GM20431 (cell line): ENCODE data around the gene GRM6.

Source experiments
- in situ Hi-C: fragments of 300-500 bp; cut with MseI, MboI; formaldehyde crosslinking; loops from one replicate; pipeline ENCODE4 v1.15.0; 2020; ENCODE audit warnings: low sequenced_read_pairs; ENCODE audit not compliant: unreplicated experiment

GRM6 gene

GRCh38 chr5:178994580-178995340, at the start of gene GRM6:
Gene GRM6, minus strand, starts transcription at chr5:178995320. Its CDS starts 376 bp downstream, at chr5:178994944.
- in situ Hi-C loops = no loop called here

DNA sequence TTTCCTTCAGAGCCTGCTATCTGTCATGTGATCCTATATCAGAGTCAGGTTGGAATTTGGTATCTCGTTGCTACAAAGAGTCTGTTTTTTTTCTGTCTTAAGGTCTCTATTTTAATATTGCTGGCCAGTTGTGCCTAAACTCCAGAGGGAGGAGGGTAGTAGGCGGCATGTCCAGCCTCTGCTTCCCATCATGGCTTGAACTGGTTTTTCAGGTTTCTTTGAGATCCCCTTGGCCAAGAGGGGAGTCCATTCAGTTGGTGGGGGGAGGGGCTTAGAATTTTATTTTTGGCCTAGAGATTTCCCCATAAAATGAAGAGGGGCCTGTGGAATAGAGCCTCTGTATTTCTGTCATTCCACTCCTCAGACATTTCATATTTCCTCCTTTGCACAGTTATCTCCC, 49.6 kb upstream of the GRM6 start:
- in situ Hi-C loops = no loop called here

DNA sequence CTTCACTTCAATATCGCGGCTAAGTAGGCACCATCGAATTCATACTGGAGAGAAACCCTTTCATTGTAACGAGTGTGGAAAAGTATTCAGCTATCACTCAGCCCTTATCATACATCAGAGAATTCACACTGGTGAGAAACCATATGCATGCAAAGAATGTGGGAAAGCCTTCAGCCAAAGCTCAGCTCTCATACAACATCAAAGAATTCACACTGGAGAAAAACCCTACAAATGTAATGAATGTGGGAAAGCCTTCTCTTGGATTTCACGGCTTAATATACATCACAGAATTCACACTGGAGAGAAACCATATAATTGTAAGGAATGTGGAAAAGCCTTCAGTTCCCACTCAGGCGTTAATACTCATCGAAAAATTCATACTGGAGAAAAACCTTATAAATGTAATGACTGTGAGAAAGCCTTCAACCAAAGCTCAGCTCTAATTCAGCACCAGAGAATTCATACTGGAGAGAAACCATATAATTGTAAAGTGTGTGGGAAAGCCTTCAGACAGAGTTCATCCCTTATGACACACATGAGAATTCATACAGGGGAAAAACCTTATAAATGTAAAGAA, 38.0 kb upstream of the GRM6 start:
- in situ Hi-C loops = no loop called here

GRCh38 chr5:179023528-179024189, 28.5 kb upstream of the GRM6 start, which contains the start of gene ZNF879:
Gene ZNF879, plus strand, starts transcription at chr5:179023804. Its CDS starts 1,201 bp downstream, at chr5:179025005.
- in situ Hi-C loops = no loop called here

GRCh38 chr5:179008667-179009066, 13.5 kb upstream of the GRM6 start:
- in situ Hi-C loops = no loop called here

DNA sequence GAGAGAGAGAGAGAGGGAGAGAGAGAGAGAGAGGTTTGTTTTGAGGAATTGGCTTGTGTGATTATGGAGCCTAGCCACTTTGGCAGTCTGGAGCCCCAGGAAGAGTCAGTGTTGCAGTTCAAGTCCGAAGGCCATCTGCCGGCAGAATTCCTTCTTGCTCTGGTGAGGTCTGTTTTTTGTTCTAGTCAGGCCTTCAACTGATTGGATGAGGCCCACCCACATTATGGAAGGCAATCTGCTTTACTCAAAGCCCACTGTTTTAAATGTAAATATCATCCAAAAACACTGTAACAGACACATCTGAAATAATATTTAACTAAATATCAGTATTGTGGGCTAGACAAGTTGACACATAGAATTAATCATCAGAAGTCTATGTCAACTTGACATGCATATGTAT, 11.4 kb upstream of the GRM6 start:
- in situ Hi-C loops = no loop called here

DNA sequence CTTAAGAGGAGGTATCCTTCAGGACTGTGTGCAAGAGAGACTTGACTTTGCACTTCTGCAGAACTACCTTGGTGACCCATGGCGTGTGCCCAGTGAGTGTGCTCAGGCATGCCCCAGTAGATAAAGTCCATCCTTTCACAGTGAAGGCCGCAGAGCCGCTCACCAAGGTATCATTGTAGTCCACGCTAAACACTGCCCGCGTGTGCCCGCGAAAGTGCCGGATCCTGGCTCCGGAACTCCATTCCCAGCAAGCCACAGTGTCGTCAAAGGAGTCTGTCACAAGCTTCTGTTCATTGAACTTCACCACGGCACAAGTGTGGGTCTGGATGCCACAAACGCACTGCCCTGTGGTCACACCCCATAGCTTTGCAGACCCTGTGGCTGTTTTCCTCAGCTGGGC, 3.3 kb upstream of the GRM6 start:
- in situ Hi-C loops = no loop called here

DNA sequence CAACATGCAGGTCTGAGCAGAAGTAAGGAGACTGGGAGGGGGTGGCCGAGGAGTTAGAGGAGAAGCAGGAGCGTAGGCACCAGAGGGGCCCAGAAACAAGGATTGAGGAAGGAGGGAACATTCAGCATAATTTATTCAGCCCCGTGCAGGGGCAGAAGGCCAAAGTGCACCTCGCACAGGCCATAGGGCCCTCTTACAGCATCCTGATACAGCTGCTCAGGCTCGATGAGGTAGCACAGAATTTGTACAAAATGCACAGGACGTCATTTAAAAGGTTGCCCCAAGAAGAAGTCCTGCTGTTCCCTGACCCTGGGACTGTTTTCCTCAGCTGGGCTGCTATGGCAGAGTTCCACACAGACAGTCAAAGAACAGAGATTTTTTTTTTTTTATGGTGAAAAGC, 2.1 kb upstream of the GRM6 start:
- in situ Hi-C loops = no loop called here

DNA sequence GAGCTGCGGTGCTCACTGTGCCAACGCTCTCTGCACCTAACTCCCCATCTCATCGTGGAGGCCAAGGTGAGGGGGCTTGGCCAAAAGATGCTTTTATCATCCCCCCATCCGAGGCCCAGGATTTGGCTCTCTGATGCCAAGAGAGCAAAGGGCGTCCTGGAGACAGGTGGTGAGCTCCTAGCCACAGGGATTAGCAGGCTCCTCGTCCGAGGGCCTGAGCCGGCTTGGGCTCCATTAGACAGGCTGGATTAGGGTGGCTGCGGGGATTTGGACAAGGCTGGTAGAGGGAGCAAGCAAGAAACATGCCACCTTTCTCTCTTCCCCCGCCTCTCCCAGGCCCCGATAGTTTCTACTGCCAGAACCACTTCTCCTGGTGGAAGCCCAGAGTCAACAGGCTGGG, 1.0 kb upstream of the GRM6 start:
- in situ Hi-C loops = no loop called here

DNA sequence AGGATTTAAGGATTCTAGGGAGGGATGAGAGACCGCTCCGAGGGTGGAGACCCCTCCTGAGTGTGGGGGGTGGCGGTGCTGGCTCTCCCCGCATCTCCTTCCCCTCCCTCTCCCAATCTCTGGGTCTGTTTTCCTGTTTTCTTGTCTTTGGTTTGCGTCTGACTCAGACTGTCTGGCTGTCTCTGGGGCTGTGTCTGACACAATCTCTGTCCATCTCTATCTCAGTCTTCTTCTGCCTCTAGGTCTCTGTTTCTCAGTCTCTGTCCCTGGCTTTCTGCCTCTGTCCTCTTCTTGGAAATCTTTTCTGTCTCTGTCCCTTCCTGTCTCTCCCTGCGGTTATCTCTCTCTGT, 196 bp upstream of the GRM6 start:
- in situ Hi-C loops = no loop called here

GRCh38 chr5:178993955-178994579, 1.1 kb downstream of the GRM6 start:
- in situ Hi-C loops = no loop called here

GRCh38 chr5:178993236-178993765, 1.8 kb downstream of the GRM6 start:
- in situ Hi-C loops = no loop called here

GRCh38 chr5:178992291-178992895, 2.7 kb downstream of the GRM6 start:
- in situ Hi-C loops = no loop called here

DNA sequence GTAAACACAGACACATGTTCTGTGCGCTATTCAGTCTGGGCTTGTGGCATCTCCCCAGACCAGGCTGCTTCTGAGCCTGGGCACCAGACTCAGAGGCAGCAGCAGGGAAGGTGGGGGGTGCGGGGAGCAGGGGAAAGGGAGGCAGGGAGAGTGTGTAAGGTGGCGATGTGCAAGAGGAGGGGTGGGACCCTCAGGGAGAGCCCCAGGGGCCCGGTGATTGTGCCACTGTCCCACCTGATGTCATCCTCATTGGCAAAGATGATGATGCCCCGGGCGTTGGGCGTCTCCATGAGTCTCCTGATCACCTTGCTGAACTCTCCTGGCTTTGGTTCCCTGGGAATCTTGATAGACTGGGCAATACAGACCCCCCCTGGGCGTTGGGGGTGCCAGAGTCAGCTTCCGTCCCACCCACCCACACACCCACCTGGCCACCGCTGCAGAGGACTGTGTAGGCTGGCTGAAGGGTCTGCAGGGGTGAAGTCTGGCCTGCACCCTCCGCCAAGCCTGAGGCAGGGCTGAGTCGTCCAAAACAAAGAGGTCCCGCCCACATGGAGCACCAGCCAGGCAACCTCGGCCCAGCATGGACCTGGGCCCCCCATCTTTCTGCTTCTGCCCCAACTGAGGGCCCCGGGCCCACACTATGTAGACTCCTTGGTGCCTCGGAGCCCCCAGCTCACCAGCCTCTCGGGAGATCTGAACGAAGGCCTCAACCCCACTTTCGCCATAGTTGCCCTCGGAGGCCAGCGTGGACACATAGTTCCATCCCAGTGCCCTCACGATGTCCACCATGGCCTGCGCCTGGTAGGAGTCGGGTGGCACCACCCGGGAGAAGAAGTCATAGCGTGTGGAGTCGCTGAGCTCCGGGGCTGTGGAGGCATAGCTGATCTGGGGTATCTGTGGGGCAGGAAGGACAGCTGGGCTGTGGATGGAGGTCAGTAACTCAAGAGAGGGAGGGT, 3.7 kb downstream of the GRM6 start:
- in situ Hi-C loops = no loop called here

- in situ Hi-C loops = no loop called here
Measured at GRCh38 chr5:178990491-178990890, 4.6 kb downstream of the GRM6 start.

GRCh38 chr5:178989311-178989710, 5.8 kb downstream of the GRM6 start:
- in situ Hi-C loops = no loop called here

DNA sequence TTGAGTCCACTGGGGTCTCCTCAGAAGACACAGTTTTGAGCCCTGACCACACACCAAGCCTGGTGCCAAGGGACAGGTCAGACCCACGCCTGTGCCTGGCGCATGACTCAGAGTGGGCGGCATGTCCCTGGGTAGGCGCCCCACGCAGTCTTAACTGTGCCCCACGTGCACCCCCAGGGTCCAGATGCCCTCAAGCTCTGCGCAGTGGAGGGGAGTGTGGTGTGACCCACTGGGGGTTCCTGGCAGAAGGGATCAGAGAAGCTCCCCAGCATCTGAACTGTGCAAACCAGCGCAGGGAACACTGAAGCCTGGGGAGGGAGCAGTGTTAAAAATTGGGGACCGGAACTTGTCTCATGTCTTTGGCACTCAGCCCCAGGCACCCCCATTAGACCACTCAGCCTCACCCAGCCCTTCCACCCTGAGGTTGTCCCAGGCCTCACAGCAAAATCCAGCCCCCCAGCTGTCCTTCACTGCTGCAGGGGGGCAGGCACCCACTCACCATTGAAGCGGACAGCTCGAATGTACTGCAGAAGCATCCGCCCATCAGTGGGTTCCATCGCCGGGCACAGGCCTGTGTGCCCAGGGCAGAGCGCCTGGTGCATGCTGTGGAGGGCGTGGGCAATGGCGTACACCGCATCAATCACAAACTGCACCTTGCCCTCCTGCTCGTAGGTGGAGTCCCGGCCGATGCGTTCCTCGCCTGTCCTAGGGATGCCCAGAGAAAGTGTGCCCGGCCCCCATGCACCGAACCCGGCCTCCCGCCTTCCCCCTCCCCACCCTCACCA, 6.5 kb downstream of the GRM6 start:
- in situ Hi-C loops = no loop called here

DNA sequence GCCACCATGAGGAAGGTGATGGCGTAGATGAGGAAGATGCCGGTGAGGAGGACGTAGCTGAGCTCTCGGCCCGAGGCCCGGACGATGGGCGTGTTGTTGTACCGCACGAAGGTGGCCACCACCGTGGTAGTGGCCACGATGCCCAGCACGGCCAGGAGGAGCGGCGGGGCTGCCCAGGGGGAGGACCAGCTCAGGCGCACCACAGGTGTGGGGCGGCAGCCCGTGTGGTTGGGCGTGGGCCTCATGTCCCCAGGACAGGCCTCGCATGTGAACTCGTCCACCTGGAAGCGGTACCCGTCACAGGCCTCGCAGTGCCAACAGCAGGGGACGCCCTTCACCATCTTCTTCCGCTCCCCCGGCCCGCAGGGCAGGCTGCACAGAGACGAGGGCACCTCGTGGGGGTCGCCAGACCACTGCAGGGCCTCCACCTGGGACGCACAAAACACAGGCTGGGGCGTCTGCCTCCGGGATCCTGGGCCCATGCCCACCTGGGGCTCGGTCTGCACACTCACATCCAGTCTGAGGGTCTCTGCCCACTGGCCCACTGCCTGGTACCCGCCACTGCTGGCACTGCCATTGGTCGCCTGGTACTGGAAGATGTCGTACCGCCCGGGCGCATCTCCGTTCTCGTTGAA, 8.7 kb downstream of the GRM6 start:
- in situ Hi-C loops = no loop called here
